Measurements from ENCODE around the gene SLITRK1.

DNA sequence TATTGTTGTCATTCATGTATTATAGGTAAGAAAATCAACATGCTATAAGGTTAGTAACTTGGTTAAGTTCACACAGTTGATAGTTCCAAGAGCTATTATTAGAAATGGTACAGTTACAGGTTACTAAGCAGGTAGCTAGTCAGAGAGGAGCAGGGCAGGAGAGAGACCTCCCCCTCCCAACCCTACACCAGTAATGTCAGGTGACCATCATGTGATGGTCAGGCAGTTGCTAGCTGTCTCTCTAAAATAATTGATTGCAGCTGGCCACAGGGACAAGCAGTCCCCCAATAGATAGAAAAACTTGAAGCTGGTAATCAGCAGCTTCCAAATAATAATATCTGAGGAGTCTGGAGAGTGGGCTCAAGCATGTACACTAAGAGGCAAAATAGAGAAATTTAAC is 14.6 kb downstream of the SLITRK1 start:
- TF ChIP-seq CTCF (optimal IDR thresholded peaks at IDR 0.05 in 1 of 3, IDR thresholded peaks at IDR 0.05 in 1 of 3, conservative IDR thresholded peaks at IDR 0.05 in 1 of 3; ENCODE audit: extremely low read depth in 1 of 3, insufficient read depth in 2 of 3, low read length in 3 of 3) (no peak), EZH2 (IDR thresholded peaks at IDR 0.05; ENCODE audit: low read length) (no peak)

Data from keratinocyte (primary cell).